Effector memory CD8-positive, alpha-beta T cell (primary cell): ENCODE measurements around the gene DNAI7.
A peak's percentile ranks its signal among the peaks of the same experiment; 100 is the strongest.

Experiments used
- ATAC-seq: fragments of 150-1000 bp; cut with Tn5 transposase; replicated peaks from 2 replicates; pipeline ENCODE4 v1.10.0; 2021; ENCODE audit warnings: mild to moderate bottlenecking, moderate library complexity
- DNase-seq, 3 experiments: peaks; one replicate each; pipeline ENCODE4 v3.0.0; 2021
- H3K27ac Mint-ChIP-seq, 2 donors: one replicate each; pipeline ENCODE4 v1.8.0; 2022; ENCODE audit warnings: mild to moderate bottlenecking in 2 of 2, mixed read lengths in 2 of 2, moderate library complexity in 2 of 2
- H3K27me3 Mint-ChIP-seq, 2 donors: one replicate each; pipeline ENCODE4 v1.8.0; 2022; ENCODE audit warnings: mixed read lengths in 2 of 2
- H3K36me3 Mint-ChIP-seq: one replicate; pipeline ENCODE4 v1.8.0; 2022; ENCODE audit warnings: mild to moderate bottlenecking, moderate library complexity, mixed read lengths; ENCODE audit not compliant: insufficient read depth
- H3K4me1 Mint-ChIP-seq, 2 donors: one replicate each; pipeline ENCODE4 v1.8.0; 2022; ENCODE audit warnings: low read depth in 2 of 2, mixed read lengths in 2 of 2
- H3K4me3 Mint-ChIP-seq, 2 donors: one replicate each; pipeline ENCODE4 v1.8.0; 2022; ENCODE audit warnings: mild to moderate bottlenecking in 2 of 2, mixed read lengths in 2 of 2, moderate library complexity in 2 of 2
- H3K9me3 Mint-ChIP-seq, 2 donors: one replicate each; pipeline ENCODE4 v1.8.0; 2022; ENCODE audit warnings: mixed read lengths in 2 of 2

DNAI7 gene

GRCh38 chr12:25072906-25073650, 121.9 kb downstream of the DNAI7 start:
- Mint-ChIP-seq H3K36me3 (peaks cover 52% of the 10 kb centered on the region), H3K4me3 (no peak overlapping the region), H3K9me3 (no peaks in the 10 kb centered on the region), H3K27ac (no peak overlapping the region), H3K4me1 (peaks cover 5 to 21% of the 10 kb centered on the region in 2 donors), H3K27me3 (no peaks in the 10 kb centered on the region)
- ATAC-seq (no peak), DNase-seq (no peak)

- DNase-seq (no peak), ATAC-seq (no peak)
- Mint-ChIP-seq H3K9me3 (no peaks in the 10 kb centered on the region), H3K27ac (no peak overlapping the region), H3K27me3 (no peaks in the 10 kb centered on the region), H3K4me3 (no peak overlapping the region), H3K4me1 (peaks cover 5 to 21% of the 10 kb centered on the region in 2 donors), H3K36me3 (peaks cover 62% of the 10 kb centered on the region)
Observed at GRCh38 chr12:25071366-25071765, 123.6 kb downstream of the DNAI7 start.

GRCh38 chr12:25069224-25069623, 125.7 kb downstream of the DNAI7 start:
- Mint-ChIP-seq H3K36me3 (peaks cover 73% of the 10 kb centered on the region), H3K4me3 (peak overlapping the region in 1 of 2 donors; percentile 12), H3K4me1 (peaks cover 5 to 13% of the 10 kb centered on the region in 2 donors), H3K27me3 (no peaks in the 10 kb centered on the region), H3K27ac (peak overlapping the region; percentile 34 to 58), H3K9me3 (no peaks in the 10 kb centered on the region)
- ATAC-seq, result no peak
- DNase-seq, result no peak

GRCh38 chr12:25065035-25065434, 129.9 kb downstream of the DNAI7 start:
- Mint-ChIP-seq H3K4me1 (peaks cover 0 to 16% of the 10 kb centered on the region in 2 donors), H3K4me3 (no peak overlapping the region), H3K9me3 (no peaks in the 10 kb centered on the region), H3K27ac (no peak overlapping the region), H3K36me3 (peaks cover 58% of the 10 kb centered on the region), H3K27me3 (no peaks in the 10 kb centered on the region)
- ATAC-seq, result no peak
- no peak for DNase-seq

GRCh38 chr12:25063873-25064628, 130.9 kb downstream of the DNAI7 start:
- Mint-ChIP-seq H3K27me3 (no peaks in the 10 kb centered on the region), H3K36me3 (peaks cover 48% of the 10 kb centered on the region), H3K4me3 (no peak overlapping the region), H3K27ac (no peak overlapping the region), H3K4me1 (peaks cover 0 to 14% of the 10 kb centered on the region in 2 donors), H3K9me3 (no peaks in the 10 kb centered on the region)
- DNase-seq, result no peak
- no peak for ATAC-seq

GRCh38 chr12:25058658-25059058, 136.3 kb downstream of the DNAI7 start:
- Mint-ChIP-seq H3K4me3 (peak overlapping the region in 1 of 2 donors; percentile 91), H3K27me3 (no peaks in the 10 kb centered on the region), H3K4me1 (peaks cover 31 to 54% of the 10 kb centered on the region in 2 donors), H3K27ac (no peak overlapping the region), H3K36me3 (peaks cover 13% of the 10 kb centered on the region), H3K9me3 (no peaks in the 10 kb centered on the region)
- DNase-seq (no peak), ATAC-seq (no peak)
